ENCODE results near the gene ZMYM3.

GRCh38 chrX:71298119-71298518 is 44.2 kb upstream of the ZMYM3 start:
- TF ChIP-seq YY1 (IDR thresholded peaks at IDR 0.05; ENCODE audit: insufficient read depth, insufficient read length) (no peak), ZNF274 (IDR thresholded peaks at IDR 0.05; ENCODE audit: low read depth, low read length) (no peak)

Data from NT2/D1 (cell line).